HepG2 (cell line): Measurements from ENCODE around the gene MAPK11. TPM values are rescaled to one million over a fixed set of nuclear protein-coding genes. Genes with fewer than 3 reads are reported as not detected.

ENCODE experiments used
- ATAC-seq: fragments of 200-7000 bp; cut with Tn5 transposase; 3 replicates; pipeline ENCODE4 v1.9.1; 2020; ENCODE audit warnings: mild to moderate bottlenecking, moderate library complexity
- BruUV-seq: library from RNA; stranded (reverse); fragments of 400-500 nt; replicated peaks from 2 replicates; lab custom pipeline; 2021; lab: Mats Ljungman, UMichigan
- CTCF ChIA-PET: fragments of 300-600 bp; formaldehyde crosslinking; extraction: SDS; loops from one replicate; lab custom pipeline; 2021; ENCODE audit warnings: low total read pairs, inconsistent platforms, low intra/inter-chr PET ratio; lab: Yijun Ruan, JAX
- POLR2A ChIA-PET: fragments of 350-600 bp; sonication (Branson Sonifier 250); formaldehyde crosslinking; loops from one replicate; lab custom pipeline; 2020; ENCODE audit warnings: antibody characterized with exemption, inconsistent platforms; lab: Yijun Ruan, JAX
- DNase-seq: peaks from one replicate; pipeline ENCODE4 v3.0.0-alpha.2; 2015; ENCODE audit warnings: low spot score
- FAIRE-seq: peaks from 3 replicates; lab custom pipeline; 2011; peaks lifted over from hg19 to GRCh38; lab: Jason Lieb, UNC
- H2AFZ ChIP-seq: one replicate; pipeline ENCODE4 v1.6.1; 2011; ENCODE audit warnings: low read length, inconsistent platforms
- H3K27ac ChIP-seq: fragments of 300-600 bp; 3 replicates; pipeline ENCODE4 v1.8.0; 2011; ENCODE audit warnings: mixed run types, mild to moderate bottlenecking, mixed read lengths, low read length, inconsistent platforms; ENCODE audit not compliant: insufficient read depth; ENCODE audit errors: extremely low read length
- H3K27me3 ChIP-seq, 2 experiments: fragments of 200-600 bp in 1 of 2; 2 replicates in 1 of 2; 3 replicates in 1 of 2; pipeline versions ENCODE4 v1.6.0 to v1.8.0; 2011; ENCODE audit warnings: low read length in 2 of 2, mild to moderate bottlenecking in 2 of 2, moderate library complexity in 2 of 2, inconsistent platforms in 1 of 2; ENCODE audit not compliant: insufficient read depth in 2 of 2, control insufficient read depth in 1 of 2
- H3K36me3 ChIP-seq, 2 experiments: fragments of 200-600 bp in 1 of 2; replicated peaks in 1 of 2; 2 replicates in 1 of 2; 3 replicates in 1 of 2; pipeline versions ENCODE4 v1.5.1 to v1.8.0; 2011; ENCODE audit warnings: low read length in 2 of 2, inconsistent platforms in 1 of 2; ENCODE audit not compliant: insufficient read depth in 2 of 2, control insufficient read depth in 1 of 2
- H3K4me1 ChIP-seq: 2 replicates; pipeline ENCODE4 v1.5.1; 2012; ENCODE audit warnings: low read length, inconsistent platforms; ENCODE audit not compliant: insufficient read depth
- H3K4me2 ChIP-seq: 2 replicates; pipeline ENCODE4 v1.6.0; 2011; ENCODE audit warnings: low read depth, low read length, inconsistent platforms
- H3K4me3 ChIP-seq, 3 experiments: fragments of 200-600 bp in 1 of 3; sonication (generic), shearing (Covaris generic) in 1 of 3; replicated peaks in 1 of 3; 2 replicates each; pipeline ENCODE4 v1.5.1; 2011 to 2016; ENCODE audit warnings: low read length in 3 of 3, inconsistent platforms in 2 of 3, low read depth in 2 of 3, mild to moderate bottlenecking in 2 of 3, control low read depth in 1 of 3, mixed read lengths in 1 of 3; ENCODE audit not compliant: insufficient read depth in 1 of 3
- H3K79me2 ChIP-seq: one replicate; pipeline ENCODE4 v1.6.1; 2011; ENCODE audit warnings: low read length, inconsistent platforms; ENCODE audit not compliant: insufficient read depth
- H3K9ac ChIP-seq: 2 replicates; pipeline ENCODE4 v1.6.0; 2011; ENCODE audit warnings: mild to moderate bottlenecking, low read depth, low read length, inconsistent platforms; ENCODE audit not compliant: insufficient read depth
- H3K9me3 ChIP-seq: 2 replicates; pipeline ENCODE4 v1.5.1; 2012; ENCODE audit warnings: mild to moderate bottlenecking, low read length
- H4K20me1 ChIP-seq: 2 replicates; pipeline ENCODE4 v1.6.0; 2011; ENCODE audit warnings: inconsistent platforms, mild to moderate bottlenecking, low read length, moderate library complexity; ENCODE audit not compliant: insufficient read depth
- AKAP8 ChIP-seq: sonication (generic); formaldehyde crosslinking; IDR thresholded peaks from 2 replicates; pipeline ENCODE4 v1.5.1; 2020; ENCODE audit warnings: mild to moderate bottlenecking, missing genetic modification reagents
- DZIP1 ChIP-seq: sonication (generic); formaldehyde crosslinking; IDR thresholded peaks from 2 replicates; pipeline ENCODE4 v1.5.0; 2020; ENCODE audit warnings: mild to moderate bottlenecking, missing genetic modification reagents
- HNRNPL ChIP-seq: fragments of 200-400 bp; formaldehyde crosslinking; IDR thresholded peaks from 2 replicates; pipeline ENCODE4 v1.6.1; 2017; ENCODE audit warnings: mild to moderate bottlenecking, low read depth, low read length
- HOXA7 ChIP-seq: sonication (generic); formaldehyde crosslinking; IDR thresholded peaks from 2 replicates; pipeline ENCODE4 v1.8.1; 2022; ENCODE audit warnings: mild to moderate bottlenecking, missing genetic modification reagents, moderate library complexity
- ZBTB38 ChIP-seq: sonication (generic); formaldehyde crosslinking; IDR thresholded peaks from 2 replicates; pipeline ENCODE4 v1.5.1; 2020; ENCODE audit warnings: mild to moderate bottlenecking, missing genetic modification reagents
- ZFP91 ChIP-seq: sonication (generic); formaldehyde crosslinking; IDR thresholded peaks from 2 replicates; pipeline ENCODE4 v1.9.0; 2022; ENCODE audit warnings: missing genetic modification reagents, mild to moderate bottlenecking, borderline replicate concordance
- ZFX ChIP-seq: sonication (generic); formaldehyde crosslinking; IDR thresholded peaks from 2 replicates; pipeline ENCODE4 v1.4.0; 2020; ENCODE audit warnings: mild to moderate bottlenecking, low read depth, missing genetic modification reagents, moderate library complexity
- ZFY ChIP-seq: sonication (generic); formaldehyde crosslinking; IDR thresholded peaks from 2 replicates; pipeline ENCODE4 v1.4.0; 2020; ENCODE audit warnings: missing genetic modification reagents
- ZNF407 ChIP-seq: sonication (generic); formaldehyde crosslinking; IDR thresholded peaks from one replicate; pipeline ENCODE4 v1.5.1; 2020; ENCODE audit warnings: mild to moderate bottlenecking, missing genetic modification reagents; ENCODE audit errors: not compliant biosample characterization
- WGBS: methylation state at CpG from one replicate; pipeline ENCODE4 v1.1.6; 2017; ENCODE audit warnings: low lambda C conversion rate; 5-methylcytosine and 5-hydroxymethylcytosine counted together
- in situ Hi-C: cut with HindIII; loops from 2 replicates; pipeline ENCODE4 v1.10.0; 2017; ENCODE audit warnings: low pct_unique_long_range_greater_than_20kb; ENCODE audit not compliant: extremely low pct_ligation_motif_present
- intact Hi-C: fragments of 100-400 bp; cut with micrococcal nuclease; formaldehyde crosslinking; loops from one replicate; pipeline ENCODE4 v1.10.0; 2022; ENCODE audit not compliant: unreplicated experiment
- polyA plus RNA-seq, 8 experiments: library from polyadenylated mRNA; depleted of rRNA in 3 of 8; stranded (reverse) in 7 of 8; unstranded in 1 of 8; fragments of >200 nt; fragmentation: Illumina TruSeq in 4 of 8; extraction: Trizol in 4 of 8; gene quantifications; 2 replicates each; pipeline versions ENCODE4 v1.2.1 to v1.2.3, GENCODE V29; 2011 to 2016; ENCODE audit warnings: low read depth in 4 of 8, missing spikeins in 1 of 8, mixed read lengths in 1 of 8; ENCODE audit not compliant: insufficient read depth in 1 of 8
- total RNA-seq, 5 experiments: library from RNA; depleted of rRNA; stranded (reverse); fragments of >200 nt; fragmentation: Illumina TruSeq; extraction: Trizol; gene quantifications; 2 replicates each; pipeline ENCODE4 v1.2.3, GENCODE V29; 2016; ENCODE audit warnings: low read depth in 1 of 5

The MAPK11 gene
- total and polyA plus RNA-seq, 2 of the 13 experiments (the other 11 are each of a cell fraction or from before 2014, with no cell fraction given) = 0.15 to 0.17 TPM

GRCh38 chr22:50311606-50312351 is 41.6 kb upstream of the MAPK11 start:
- POLR2A ChIA-PET = interaction anchor here (0.7 to 3.8 kb wide), 4 partner anchors 9 to 18 kb away, joined by 3 to 27 read pairs (median 3); no protein-coding TSS in a partner anchor
- Histone ChIP-seq H3K4me1 (peaks cover 80% of the 10 kb centered on the region), H3K27me3 (no peaks in the 10 kb centered on the region; a peak in 2 of 5 replicates), H4K20me1 (no peaks in the 10 kb centered on the region), H2AFZ (no peak overlapping the region), H3K4me3 (peak overlapping the region in 2 of 3 experiments; percentile 20 to 69; a peak in 5 of 6 replicates), H3K4me2 (peak overlapping the region; percentile 81), H3K36me3 (no peaks in the 10 kb centered on the region), H3K27ac (peak overlapping the region; percentile 41), H3K9me3 (no peaks in the 10 kb centered on the region), H3K79me2 (peaks cover 2% of the 10 kb centered on the region), H3K9ac (peak overlapping the region; percentile 42)
- DNase-seq = no peak
- CTCF ChIA-PET = no interaction called here
- intact Hi-C loops (no loop called here), in situ Hi-C loops (no loop called here)
- ATAC-seq = no peak
- 51% methylated on average over 8 of the region's 23 CpGs for WGBS
- FAIRE-seq = no peak
- BruUV-seq = no TSS peak
- TF ChIP-seq ZBTB38 (peak; percentile 83), HOXA7 (CRISPR knock-in tag) (no peak), ZFP91 (CRISPR knock-in tag) (peak; percentile 14; the same call in 1 of the 2 replicates), ZFY (0 out of 2 replicates have a peak, but pooled peaks have one; percentile 2), ZFX (0 out of 2 replicates have a peak, but pooled peaks have one; percentile 9), HNRNPL (peak; percentile 63; the same call in 1 of the 2 replicates), ZNF407 (CRISPR knock-in tag) (no peak), DZIP1 (CRISPR knock-in tag) (peak; percentile 15; the same call in 1 of the 2 replicates), AKAP8 (CRISPR knock-in tag) (no peak)
